HCT116 (cell line): ENCODE results near the gene UMAD1. TPM values are rescaled to one million over a fixed set of nuclear protein-coding genes. Genes with fewer than 3 reads are reported as not detected.

Source experiments
- ATAC-seq: fragments of 200-7000 bp; cut with Tn5 transposase; 2 replicates; pipeline ENCODE4 v1.9.1; 2020; ENCODE audit warnings: mild to moderate bottlenecking, moderate library complexity
- BruUV-seq: library from RNA; stranded (reverse); fragments of 400-500 nt; replicated peaks from 2 replicates; lab custom pipeline; 2021; lab: Mats Ljungman, UMichigan
- CTCF ChIA-PET: fragments of 300-600 bp; sonication (Branson Sonifier 250); formaldehyde crosslinking; loops from one replicate; lab custom pipeline; 2021; ENCODE audit warnings: antibody characterized with exemption; lab: Charles Lee
- POLR2A ChIA-PET: fragments of 300-600, 350-600 bp; sonication (Branson Sonifier 250); formaldehyde crosslinking; loops from one replicate; lab custom pipeline; 2021; ENCODE audit warnings: antibody characterized with exemption; lab: Charles Lee
- RAD21 ChIA-PET, 2 experiments: fragments of 300-600 bp; sonication (Branson Sonifier 250); formaldehyde crosslinking; loops; one replicate each; lab custom pipeline; 2023; ENCODE audit warnings: low total read pairs in 2 of 2; ENCODE audit not compliant: uncharacterized antibody in 2 of 2, unreplicated experiment in 2 of 2, low non-redundant PET in 1 of 2; lab: Charles Lee
- DNase-seq: peaks from one replicate; pipeline ENCODE4 v3.0.0-alpha.2; 2010; ENCODE audit warnings: low read depth, low spot score
- H2AFZ ChIP-seq: fragments of 200-600 bp; shearing (Covaris generic), sonication (generic); 2 replicates; pipeline ENCODE4 v1.6.1; 2017; ENCODE audit warnings: low read depth, mixed run types, mixed read lengths, antibody characterized with exemption, low read length; ENCODE audit not compliant: poor library complexity, severe bottlenecking
- H3K27ac ChIP-seq: 2 replicates; pipeline ENCODE4 v1.5.1; 2012; ENCODE audit warnings: low read depth, low read length
- H3K27me3 ChIP-seq: fragments of 200-600 bp; sonication (generic); 2 replicates; pipeline ENCODE4 v1.6.1; 2016; ENCODE audit warnings: mixed run types, low read length, mixed read lengths; ENCODE audit not compliant: insufficient read depth
- H3K36me3 ChIP-seq, 2 experiments: fragments of 200-500 bp in 1 of 2; fragments of 200-600 bp in 1 of 2; sonication (Bioruptor generic) in 1 of 2; sonication (generic) in 1 of 2; 2 replicates each; pipeline versions ENCODE4 v1.5.1 to v1.6.1; 2014 to 2016; ENCODE audit warnings: low read length in 2 of 2, inconsistent platforms in 1 of 2, mixed read lengths in 1 of 2, mixed run types in 1 of 2; ENCODE audit not compliant: insufficient read depth in 2 of 2, control insufficient read depth in 1 of 2
- H3K4me1 ChIP-seq, 2 experiments: fragments of 200-600 bp in 1 of 2; sonication (generic) in 1 of 2; 2 replicates each; pipeline versions ENCODE4 v1.5.1 to v1.6.1; 2012 to 2017; ENCODE audit warnings: low read length in 2 of 2, inconsistent platforms in 1 of 2, mild to moderate bottlenecking in 1 of 2, mixed read lengths in 1 of 2, mixed run types in 1 of 2, moderate library complexity in 1 of 2; ENCODE audit not compliant: insufficient read depth in 2 of 2, control insufficient read depth in 1 of 2
- H3K4me2 ChIP-seq: fragments of 200-600 bp; sonication (generic); 2 replicates; pipeline ENCODE4 v1.6.1; 2017; ENCODE audit warnings: mixed run types, low read length, mixed read lengths
- H3K4me3 ChIP-seq, 2 experiments: fragments of 200-600 bp in 1 of 2; sonication (generic) in 1 of 2; replicated peaks in 1 of 2; 2 replicates each; pipeline ENCODE4 v1.5.1; 2011 to 2016; ENCODE audit warnings: low read length in 2 of 2, control low read depth in 1 of 2, low read depth in 1 of 2, mild to moderate bottlenecking in 1 of 2, mixed read lengths in 1 of 2, mixed run types in 1 of 2
- H3K79me2 ChIP-seq: fragments of 200-600 bp; sonication (generic); 2 replicates; pipeline ENCODE4 v1.6.1; 2017; ENCODE audit warnings: mild to moderate bottlenecking, mixed run types, low read length, moderate library complexity, mixed read lengths; ENCODE audit not compliant: insufficient read depth
- H3K9ac ChIP-seq: fragments of 200-600 bp; sonication (generic); 2 replicates; pipeline ENCODE4 v1.6.1; 2016; ENCODE audit warnings: low read length, mixed read lengths
- H3K9me2 ChIP-seq: fragments of 200-600 bp; sonication (generic), shearing (Covaris generic); 2 replicates; pipeline ENCODE4 v1.6.1; 2017; ENCODE audit warnings: mixed run types, mild to moderate bottlenecking, moderate library complexity; ENCODE audit not compliant: insufficient read depth
- H3K9me3 ChIP-seq, 2 experiments: fragments of 200-500 bp in 1 of 2; fragments of 200-600 bp in 1 of 2; sonication (Bioruptor generic) in 1 of 2; sonication (generic) in 1 of 2; 2 replicates each; pipeline ENCODE4 v1.6.1; 2014 to 2017; ENCODE audit warnings: low read length in 2 of 2, mixed read lengths in 2 of 2, inconsistent platforms in 1 of 2, low read depth in 1 of 2, mild to moderate bottlenecking in 1 of 2, mixed run types in 1 of 2, moderate library complexity in 1 of 2; ENCODE audit not compliant: control insufficient read depth in 1 of 2, insufficient read depth in 1 of 2
- H4K20me1 ChIP-seq: fragments of 200-600 bp; sonication (generic), shearing (Covaris generic); 2 replicates; pipeline ENCODE4 v1.6.1; 2017; ENCODE audit warnings: mixed run types, mild to moderate bottlenecking, moderate library complexity; ENCODE audit not compliant: insufficient read depth
- CBX3 ChIP-seq: IDR thresholded peaks from 2 replicates; pipeline ENCODE4 v1.6.1; 2012; ENCODE audit warnings: low read depth
- ELF1 ChIP-seq: IDR thresholded peaks from 2 replicates; pipeline ENCODE4 v1.6.1; 2012; ENCODE audit warnings: low read depth, borderline replicate concordance
- EZH2 ChIP-seq: fragments of 200-600 bp; sonication (generic); IDR thresholded peaks from 2 replicates; pipeline ENCODE4 v1.6.1; 2017; ENCODE audit warnings: antibody characterized with exemption, mixed run types
- JUND ChIP-seq: IDR thresholded peaks from 2 replicates; pipeline ENCODE4 v1.6.1; 2012
- POLR2AphosphoS5 ChIP-seq: IDR thresholded peaks from 2 replicates; pipeline ENCODE4 v1.6.1; 2011; ENCODE audit warnings: mild to moderate bottlenecking, low read depth, low read length, moderate library complexity
- REST ChIP-seq: IDR thresholded peaks from 2 replicates; pipeline ENCODE4 v1.6.1; 2012; ENCODE audit warnings: low read depth
- SIN3A ChIP-seq: IDR thresholded peaks from 2 replicates; pipeline ENCODE4 v1.6.1; 2012; ENCODE audit warnings: low read depth
- SP1 ChIP-seq: IDR thresholded peaks from 2 replicates; pipeline ENCODE4 v1.6.1; 2012; ENCODE audit warnings: low read depth
- SRF ChIP-seq: IDR thresholded peaks from 2 replicates; pipeline ENCODE4 v1.6.1; 2012; ENCODE audit warnings: low read depth
- TCF7L2 ChIP-seq: IDR thresholded peaks from 2 replicates; pipeline ENCODE4 v1.7.0; 2011; ENCODE audit warnings: borderline replicate concordance, inconsistent platforms; ENCODE audit not compliant: insufficient read depth, insufficient read length; ENCODE audit errors: extremely low read depth
- ZFX ChIP-seq: fragments of 450-650 bp; IDR thresholded peaks from 2 replicates; pipeline ENCODE4 v1.6.1; 2017
- ZNF274 ChIP-seq: fragments of 200-500 bp; sonication (Bioruptor generic); IDR thresholded peaks from 2 replicates; pipeline ENCODE4 v1.6.1; 2014; ENCODE audit warnings: mild to moderate bottlenecking, low read depth, low read length, inconsistent platforms
- intact Hi-C: fragments of 100-400 bp; cut with micrococcal nuclease; formaldehyde crosslinking; loops from 2 replicates; pipeline ENCODE4 v1.10.0; 2022
- total RNA-seq: library from RNA; stranded (reverse); gene quantifications from one replicate; pipeline ENCODE4 v1.2.1, GENCODE V29; 2021; ENCODE audit not compliant: unreplicated experiment
- TF ChIP-seq, protein P1 (sequence below): IDR thresholded peaks from 2 replicates; pipeline ENCODE4 v1.6.1; 2011; ENCODE audit warnings: mild to moderate bottlenecking, low read length, moderate library complexity; ENCODE audit not compliant: insufficient replicate concordance; ENCODE audit errors: extremely low read depth

Gene UMAD1
- total RNA-seq, 1 experiment from 2014 or later = 12.7 TPM

- peak overlapping the region; percentile 44 for H3K27ac ChIP-seq
- no peaks in the 10 kb centered on the region for H3K9me3 ChIP-seq
- ChIA-PET RAD21 (no interaction called here), POLR2A (interaction anchor here (1.2 to 1.8 kb wide), 2 partner anchors 25 to 656 kb away, joined by 3 to 4 read pairs; no protein-coding TSS in a partner anchor), CTCF (interaction anchor here (1.2 to 2.5 kb wide), 2 partner anchors 216 to 656 kb away, joined by 3 to 8 read pairs; no protein-coding TSS in a partner anchor)
- no peaks in the 10 kb centered on the region for H3K27me3 ChIP-seq
- peaks cover 5 to 16% of the 10 kb centered on the region in 2 experiments; a peak in 2 of 4 replicates for H3K4me1 ChIP-seq
- H3K9ac ChIP-seq = peak overlapping the region; percentile 79
- DNase-seq (no peak), ATAC-seq (no peak)
- peak overlapping the region; percentile 92 for H3K4me2 ChIP-seq
- H3K4me3 ChIP-seq = peak overlapping the region; percentile 59 to 82
- no peaks in the 10 kb centered on the region for H4K20me1 ChIP-seq
- BruUV-seq = no TSS peak
- H3K79me2 ChIP-seq = peaks cover 35% of the 10 kb centered on the region
- peaks cover 4 to 5% of the 10 kb centered on the region in 2 experiments; a peak in 2 of 4 replicates for H3K36me3 ChIP-seq
- intact Hi-C loops = no loop called here
- H2AFZ ChIP-seq = no peak overlapping the region
- no peak for TF ChIP-seq ZFX
- TF ChIP-seq POLR2AphosphoS5 = no peak
- TF ChIP-seq TCF7L2 = no peak
- no peak for TF ChIP-seq SP1
- no peak for TF ChIP-seq EZH2
- TF ChIP-seq ZNF274 = no peak
- TF ChIP-seq ELF1 = no peak
- no peak; the same call in 1 of the 2 replicates for TF ChIP-seq SIN3A
- no peak for TF ChIP-seq CBX3
- H3K9me2 ChIP-seq = no peaks in the 10 kb centered on the region
Measured at GRCh38 chr7:7639847-7640220, 718 bp upstream of the UMAD1 start.

DNA sequence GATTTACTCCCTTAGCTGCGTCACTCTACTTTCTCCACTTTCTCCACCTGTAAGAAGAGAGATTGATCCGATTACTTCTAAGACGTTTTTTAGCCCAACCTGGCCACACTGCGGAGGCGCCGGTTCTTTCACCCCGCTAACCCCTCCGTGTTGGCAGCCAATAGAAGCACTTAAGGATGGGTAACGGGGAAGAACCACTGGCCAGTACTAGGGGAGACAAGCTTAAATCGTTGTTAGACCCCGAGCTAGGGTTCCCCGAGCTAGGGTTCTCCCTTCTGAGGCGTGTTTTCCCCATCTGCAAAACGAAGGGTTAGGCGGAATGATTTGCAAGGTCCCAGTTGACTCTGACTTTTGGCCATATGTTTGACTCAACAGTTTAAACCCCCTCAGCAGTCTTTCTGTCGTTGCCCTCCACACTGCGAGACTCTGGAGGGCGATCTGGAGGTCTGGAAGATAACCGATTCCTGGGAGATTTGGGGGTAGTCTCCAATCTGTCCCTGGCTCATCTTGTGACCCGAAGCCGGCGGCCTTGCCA is 644 bp downstream of the UMAD1 start:
- ChIA-PET RAD21 (no interaction called here), POLR2A (no interaction called here), CTCF (interaction anchor here (0.8 to 2.5 kb wide), 3 partner anchors 40 to 654 kb away, joined by 3 to 8 read pairs (median 4); no protein-coding TSS in a partner anchor)
- Histone ChIP-seq H3K4me1 (peaks cover 5 to 16% of the 10 kb centered on the region in 2 experiments; a peak in 2 of 4 replicates), H3K27me3 (no peaks in the 10 kb centered on the region), H3K4me3 (peak overlapping the region; percentile 59 to 82), H3K4me2 (peak overlapping the region; percentile 92), H3K9me3 (no peaks in the 10 kb centered on the region), H4K20me1 (no peaks in the 10 kb centered on the region), H3K9ac (peak overlapping the region; percentile 71), H3K79me2 (peaks cover 36% of the 10 kb centered on the region), H3K27ac (peak overlapping the region; percentile 62), H2AFZ (peak overlapping the region; percentile 23), H3K36me3 (peaks cover 4 to 5% of the 10 kb centered on the region in 2 experiments; a peak in 2 of 4 replicates), H3K9me2 (no peaks in the 10 kb centered on the region)
- TF ChIP-seq ZNF274 (no peak), ZFX (no peak), TCF7L2 (no peak), REST (no peak), SP1 (no peak), JUND (no peak), CBX3 (no peak), SRF (no peak)
- TF ChIP-seq, protein P1, sequence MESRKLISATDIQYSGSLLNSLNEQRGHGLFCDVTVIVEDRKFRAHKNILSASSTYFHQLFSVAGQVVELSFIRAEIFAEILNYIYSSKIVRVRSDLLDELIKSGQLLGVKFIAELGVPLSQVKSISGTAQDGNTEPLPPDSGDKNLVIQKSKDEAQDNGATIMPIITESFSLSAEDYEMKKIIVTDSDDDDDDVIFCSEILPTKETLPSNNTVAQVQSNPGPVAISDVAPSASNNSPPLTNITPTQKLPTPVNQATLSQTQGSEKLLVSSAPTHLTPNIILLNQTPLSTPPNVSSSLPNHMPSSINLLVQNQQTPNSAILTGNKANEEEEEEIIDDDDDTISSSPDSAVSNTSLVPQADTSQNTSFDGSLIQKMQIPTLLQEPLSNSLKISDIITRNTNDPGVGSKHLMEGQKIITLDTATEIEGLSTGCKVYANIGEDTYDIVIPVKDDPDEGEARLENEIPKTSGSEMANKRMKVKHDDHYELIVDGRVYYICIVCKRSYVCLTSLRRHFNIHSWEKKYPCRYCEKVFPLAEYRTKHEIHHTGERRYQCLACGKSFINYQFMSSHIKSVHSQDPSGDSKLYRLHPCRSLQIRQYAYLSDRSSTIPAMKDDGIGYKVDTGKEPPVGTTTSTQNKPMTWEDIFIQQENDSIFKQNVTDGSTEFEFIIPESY = no peak
- BruUV-seq = TSS peak; percentile 73
- ATAC-seq (peak; percentile 17), DNase-seq (peak; percentile 15)
- intact Hi-C loops = no loop called here
